ENCODE results near the gene PECR. TPM values are rescaled to one million over a fixed set of nuclear protein-coding genes. Genes with fewer than 3 reads are reported as not detected.

The PECR gene
- total RNA-seq, 1 donor from 2014 or later = 6.0 TPM

Other genes starting within 250 kb of the PECR start
- 0.38 TPM for gene MREG, start 68.3 kb downstream of the PECR start, total RNA-seq
- gene TMEM169, start 110 bp upstream of the PECR start, total RNA-seq = 0.62 TPM
- 125 TPM for gene XRCC5, start 27.5 kb upstream of the PECR start, total RNA-seq

Measured in Right ventricle myocardium superior (tissue), 1 donor.